SH-SY5Y (cell line): ENCODE data around the gene GH2.

Experiments
- GATA2 ChIP-seq: IDR thresholded peaks from 2 replicates; pipeline ENCODE4 v1.6.1; 2011; ENCODE audit warnings: mild to moderate bottlenecking, low read depth, low read length
- GATA3 ChIP-seq: IDR thresholded peaks from 2 replicates; pipeline ENCODE4 v1.6.1; 2011; ENCODE audit warnings: low read depth, mild to moderate bottlenecking, low read length, moderate library complexity

DNA sequence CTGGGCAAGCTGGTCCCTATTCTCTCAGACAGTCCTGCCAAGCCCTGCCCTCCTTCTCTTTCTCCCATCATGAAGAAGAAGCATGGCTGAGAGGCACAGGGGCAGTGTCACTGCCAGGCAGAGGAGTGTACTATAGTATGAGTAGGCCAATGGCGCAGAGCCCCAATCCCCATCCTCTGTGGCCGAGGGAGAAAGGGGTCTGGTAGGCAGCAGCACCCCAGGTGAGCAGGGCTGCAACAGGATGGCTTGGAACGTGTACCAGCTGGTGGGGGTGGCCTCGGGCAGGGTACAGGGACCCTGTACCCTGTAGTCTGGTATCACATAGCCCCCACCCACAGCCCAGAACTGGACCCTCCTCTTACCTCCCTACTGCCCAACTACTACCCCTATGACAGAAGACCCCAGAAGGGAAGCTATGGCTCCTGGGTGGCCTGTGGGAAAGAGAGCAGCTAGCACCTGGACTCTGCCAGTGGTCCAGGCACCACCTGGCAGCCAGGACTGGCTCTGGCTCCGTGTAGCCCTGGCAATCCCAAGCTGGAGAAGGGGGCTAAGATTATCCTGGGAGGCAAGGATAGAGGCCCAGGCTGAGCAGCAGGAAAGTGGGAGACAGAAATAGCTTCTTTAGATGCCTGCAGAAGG lies 43.7 kb downstream of the GH2 start:
- TF ChIP-seq GATA2 = no peak
- no peak for TF ChIP-seq GATA3
